SK-N-SH (cell line): ENCODE results near the gene PUDP.

Experiments
- EZH2phosphoT487 ChIP-seq: fragments of 200-600 bp; sonication (generic); IDR thresholded peaks from 2 replicates; pipeline ENCODE4 v1.6.1; 2017; ENCODE audit warnings: low read depth, mixed run types, mild to moderate bottlenecking, antibody characterized with exemption, moderate library complexity, borderline replicate concordance
- RCOR1 ChIP-seq: fragments of 150-350 bp; IDR thresholded peaks from 2 replicates; pipeline ENCODE4 v1.6.1; 2017; ENCODE audit warnings: antibody characterized with exemption, low read length
- RFX5 ChIP-seq: IDR thresholded peaks from 2 replicates; pipeline ENCODE4 v1.6.1; 2012; ENCODE audit warnings: mild to moderate bottlenecking, improper control_type of control experiment, low read length
- TEAD4 ChIP-seq: IDR thresholded peaks from 2 replicates; pipeline ENCODE4 v1.4.0; 2012; ENCODE audit warnings: mild to moderate bottlenecking, borderline replicate concordance; ENCODE audit not compliant: insufficient read depth
- YY1 ChIP-seq: IDR thresholded peaks from 2 replicates; pipeline ENCODE4 v1.4.0; 2012; ENCODE audit warnings: low read depth, mild to moderate bottlenecking
- TF ChIP-seq, protein P1 (sequence below): IDR thresholded peaks from 2 replicates; pipeline ENCODE4 v1.6.1; 2012; ENCODE audit warnings: mild to moderate bottlenecking, low read depth, low read length, moderate library complexity
- TF ChIP-seq, protein P2 (sequence below): fragments of 200-600 bp; sonication (generic); IDR thresholded peaks from 2 replicates; pipeline ENCODE4 v1.6.1; 2017; ENCODE audit warnings: antibody characterized with exemption, mild to moderate bottlenecking, moderate library complexity

DNA sequence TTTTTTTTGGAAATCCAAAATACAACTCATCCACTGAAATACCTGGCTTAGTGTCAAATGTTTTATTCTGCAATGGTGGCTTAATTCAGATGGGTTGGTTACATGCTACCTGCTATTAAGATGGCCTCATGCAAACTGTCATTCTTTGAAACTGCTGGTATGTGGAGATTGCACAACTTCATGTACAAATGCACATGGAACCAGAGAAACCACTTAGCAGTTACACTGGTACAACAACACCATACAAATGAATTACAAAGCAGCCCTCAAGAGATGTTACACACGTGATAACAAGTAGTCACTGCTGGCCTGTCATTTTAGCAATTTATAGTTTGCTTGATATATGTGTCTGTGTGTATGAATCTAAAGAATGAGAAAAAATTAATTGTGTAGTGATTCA, 85.0 kb downstream of the PUDP start:
- TF ChIP-seq RFX5 (no peak), TEAD4 (no peak), RCOR1 (no peak), EZH2phosphoT487 (no peak), YY1 (no peak)
- TF ChIP-seq, protein P1, sequence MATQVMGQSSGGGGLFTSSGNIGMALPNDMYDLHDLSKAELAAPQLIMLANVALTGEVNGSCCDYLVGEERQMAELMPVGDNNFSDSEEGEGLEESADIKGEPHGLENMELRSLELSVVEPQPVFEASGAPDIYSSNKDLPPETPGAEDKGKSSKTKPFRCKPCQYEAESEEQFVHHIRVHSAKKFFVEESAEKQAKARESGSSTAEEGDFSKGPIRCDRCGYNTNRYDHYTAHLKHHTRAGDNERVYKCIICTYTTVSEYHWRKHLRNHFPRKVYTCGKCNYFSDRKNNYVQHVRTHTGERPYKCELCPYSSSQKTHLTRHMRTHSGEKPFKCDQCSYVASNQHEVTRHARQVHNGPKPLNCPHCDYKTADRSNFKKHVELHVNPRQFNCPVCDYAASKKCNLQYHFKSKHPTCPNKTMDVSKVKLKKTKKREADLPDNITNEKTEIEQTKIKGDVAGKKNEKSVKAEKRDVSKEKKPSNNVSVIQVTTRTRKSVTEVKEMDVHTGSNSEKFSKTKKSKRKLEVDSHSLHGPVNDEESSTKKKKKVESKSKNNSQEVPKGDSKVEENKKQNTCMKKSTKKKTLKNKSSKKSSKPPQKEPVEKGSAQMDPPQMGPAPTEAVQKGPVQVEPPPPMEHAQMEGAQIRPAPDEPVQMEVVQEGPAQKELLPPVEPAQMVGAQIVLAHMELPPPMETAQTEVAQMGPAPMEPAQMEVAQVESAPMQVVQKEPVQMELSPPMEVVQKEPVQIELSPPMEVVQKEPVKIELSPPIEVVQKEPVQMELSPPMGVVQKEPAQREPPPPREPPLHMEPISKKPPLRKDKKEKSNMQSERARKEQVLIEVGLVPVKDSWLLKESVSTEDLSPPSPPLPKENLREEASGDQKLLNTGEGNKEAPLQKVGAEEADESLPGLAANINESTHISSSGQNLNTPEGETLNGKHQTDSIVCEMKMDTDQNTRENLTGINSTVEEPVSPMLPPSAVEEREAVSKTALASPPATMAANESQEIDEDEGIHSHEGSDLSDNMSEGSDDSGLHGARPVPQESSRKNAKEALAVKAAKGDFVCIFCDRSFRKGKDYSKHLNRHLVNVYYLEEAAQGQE = no peak
- TF ChIP-seq, protein P2, sequence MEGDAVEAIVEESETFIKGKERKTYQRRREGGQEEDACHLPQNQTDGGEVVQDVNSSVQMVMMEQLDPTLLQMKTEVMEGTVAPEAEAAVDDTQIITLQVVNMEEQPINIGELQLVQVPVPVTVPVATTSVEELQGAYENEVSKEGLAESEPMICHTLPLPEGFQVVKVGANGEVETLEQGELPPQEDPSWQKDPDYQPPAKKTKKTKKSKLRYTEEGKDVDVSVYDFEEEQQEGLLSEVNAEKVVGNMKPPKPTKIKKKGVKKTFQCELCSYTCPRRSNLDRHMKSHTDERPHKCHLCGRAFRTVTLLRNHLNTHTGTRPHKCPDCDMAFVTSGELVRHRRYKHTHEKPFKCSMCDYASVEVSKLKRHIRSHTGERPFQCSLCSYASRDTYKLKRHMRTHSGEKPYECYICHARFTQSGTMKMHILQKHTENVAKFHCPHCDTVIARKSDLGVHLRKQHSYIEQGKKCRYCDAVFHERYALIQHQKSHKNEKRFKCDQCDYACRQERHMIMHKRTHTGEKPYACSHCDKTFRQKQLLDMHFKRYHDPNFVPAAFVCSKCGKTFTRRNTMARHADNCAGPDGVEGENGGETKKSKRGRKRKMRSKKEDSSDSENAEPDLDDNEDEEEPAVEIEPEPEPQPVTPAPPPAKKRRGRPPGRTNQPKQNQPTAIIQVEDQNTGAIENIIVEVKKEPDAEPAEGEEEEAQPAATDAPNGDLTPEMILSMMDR = no peak
